Stomach smooth muscle (tissue), 2 donors: ENCODE measurements around the gene SLC44A5.
"Not testable (repeated sequence)": the region's sequence is repeated elsewhere in the genome, so short reads cannot be mapped to it uniquely, and the experiment has no call there.

ENCODE experiments used
- H3K27ac ChIP-seq: one replicate; pipeline ENCODE4 v1.7.0; 2013; ENCODE audit warnings: mild to moderate bottlenecking, low read length, inconsistent platforms
- H3K27me3 ChIP-seq, 2 donors: one replicate each; pipeline ENCODE4 v1.7.0; 2013; ENCODE audit warnings: low read length in 2 of 2; ENCODE audit not compliant: insufficient read depth in 2 of 2, control insufficient read depth in 1 of 2
- H3K36me3 ChIP-seq, 2 donors: one replicate each; pipeline ENCODE4 v1.7.0; 2013; ENCODE audit warnings: low read length in 2 of 2; ENCODE audit not compliant: control insufficient read depth in 2 of 2, insufficient read depth in 2 of 2
- H3K4me1 ChIP-seq: one replicate; pipeline ENCODE4 v1.7.0; 2013; ENCODE audit warnings: low read length; ENCODE audit not compliant: control insufficient read depth, insufficient read depth
- H3K4me3 ChIP-seq, 2 donors: one replicate each; pipeline ENCODE4 v1.7.0; 2013; ENCODE audit warnings: low read length in 2 of 2
- H3K9ac ChIP-seq, 2 donors: one replicate each; pipeline ENCODE4 v1.7.0; 2013; ENCODE audit warnings: low read length in 2 of 2, mild to moderate bottlenecking in 1 of 2
- H3K9me3 ChIP-seq, 2 donors: one replicate each; pipeline ENCODE4 v1.7.0; 2013; ENCODE audit warnings: low read length in 2 of 2; ENCODE audit not compliant: control insufficient read depth in 2 of 2
- donor health status: healthy.
- donor health status: Pancreatic carcinoma.

The SLC44A5 gene

DNA sequence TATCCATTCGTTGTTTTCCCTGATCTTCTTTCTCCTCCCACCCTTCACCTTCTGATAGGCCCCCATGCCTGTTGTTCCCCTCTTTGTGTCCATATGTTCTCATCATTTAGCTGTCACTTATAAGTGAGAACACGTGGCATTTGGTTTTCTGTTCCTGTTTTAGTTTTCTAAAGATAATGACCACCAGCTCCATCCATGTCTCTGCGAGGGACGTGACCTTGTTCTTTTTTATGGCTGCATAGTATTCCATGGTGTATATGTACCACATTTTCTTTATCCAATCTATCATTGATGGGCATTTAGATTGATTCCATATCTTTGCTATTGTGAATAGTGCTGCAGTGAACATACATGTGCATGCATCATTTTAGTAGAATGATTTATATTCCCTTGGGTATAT lies 360.8 kb downstream of the SLC44A5 start:
- not testable (repeated sequence) for H3K9me3 ChIP-seq, H3K36me3 ChIP-seq

DNA sequence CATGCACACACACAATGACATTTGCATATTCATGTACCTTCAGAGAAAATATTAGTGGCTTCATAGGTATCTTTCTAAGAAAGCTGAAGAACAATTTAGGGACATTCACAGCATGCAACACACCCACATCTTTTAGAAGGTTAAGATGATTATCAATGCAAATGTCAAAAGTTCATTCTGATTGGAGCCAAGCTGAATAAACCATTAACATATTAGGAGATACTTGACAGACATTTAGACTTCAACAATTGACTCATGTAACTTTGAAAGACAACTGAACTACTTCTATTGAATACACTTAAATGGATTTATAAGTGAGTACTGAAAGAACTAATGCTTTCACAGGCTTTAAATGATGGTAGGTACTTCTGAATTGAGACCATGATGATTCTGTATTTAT lies 365.7 kb downstream of the SLC44A5 start:
- no peaks in the 10 kb centered on the region for H3K9me3 ChIP-seq
- H3K27ac ChIP-seq = no peak overlapping the region
- no peaks in the 10 kb centered on the region for H3K27me3 ChIP-seq
- H3K9ac ChIP-seq = no peak overlapping the region
- no peaks in the 10 kb centered on the region for H3K4me1 ChIP-seq
- no peaks in the 10 kb centered on the region for H3K36me3 ChIP-seq
- no peak overlapping the region for H3K4me3 ChIP-seq

More for the DNA sequence above, 360.8 kb downstream of the SLC44A5 start:
- H3K4me1 ChIP-seq, H3K9ac ChIP-seq, H3K27me3 ChIP-seq, H3K27ac ChIP-seq, H3K4me3 ChIP-seq: not testable (repeated sequence)

DNA sequence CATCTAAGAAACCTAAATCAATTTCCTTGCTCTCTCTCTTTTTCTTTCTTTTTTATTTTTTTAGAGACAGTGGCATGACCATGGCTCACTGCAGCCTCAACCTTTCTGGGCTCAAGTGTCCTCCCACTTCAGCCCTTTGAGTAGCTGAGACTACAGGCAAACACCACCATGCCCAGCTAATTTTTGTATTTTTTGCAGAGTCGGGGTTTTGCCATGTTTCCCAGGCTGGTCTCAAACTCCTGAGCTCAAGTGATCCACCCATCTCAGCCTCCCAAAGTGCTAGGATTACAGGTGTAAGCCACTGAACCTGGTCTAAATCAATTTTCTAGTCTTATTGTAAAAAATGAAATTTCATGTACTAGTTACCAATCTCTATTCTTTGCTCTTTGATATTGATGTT lies 367.8 kb downstream of the SLC44A5 start:
- no peaks in the 10 kb centered on the region for H3K36me3 ChIP-seq
- H3K27ac ChIP-seq = no peak overlapping the region
- no peaks in the 10 kb centered on the region for H3K9me3 ChIP-seq
- H3K9ac ChIP-seq = no peak overlapping the region
- no peak overlapping the region for H3K4me3 ChIP-seq
- no peaks in the 10 kb centered on the region for H3K27me3 ChIP-seq
- no peaks in the 10 kb centered on the region for H3K4me1 ChIP-seq

DNA sequence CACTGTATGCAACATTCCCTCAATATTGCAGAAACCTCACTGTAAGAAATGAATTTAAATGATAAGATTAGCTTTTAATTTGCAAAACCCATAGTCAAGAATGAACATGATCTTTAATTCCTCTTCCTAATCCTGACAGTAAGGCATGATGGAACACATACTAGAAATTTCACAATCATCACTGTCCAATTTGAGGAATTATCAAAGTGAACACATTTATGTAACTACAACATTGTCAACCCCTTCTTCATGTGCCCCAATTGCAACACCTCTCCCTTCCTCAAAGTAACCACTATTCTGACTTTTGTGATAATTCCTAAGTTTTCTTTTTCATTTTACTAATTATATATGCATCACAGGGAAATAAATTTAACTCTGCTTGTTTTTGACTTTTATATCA lies 373.6 kb downstream of the SLC44A5 start:
- no peaks in the 10 kb centered on the region for H3K9me3 ChIP-seq
- no peaks in the 10 kb centered on the region for H3K4me1 ChIP-seq
- H3K27me3 ChIP-seq = no peaks in the 10 kb centered on the region
- H3K36me3 ChIP-seq = no peaks in the 10 kb centered on the region
- H3K4me3 ChIP-seq = no peak overlapping the region
- H3K27ac ChIP-seq = no peak overlapping the region
- no peak overlapping the region for H3K9ac ChIP-seq

DNA sequence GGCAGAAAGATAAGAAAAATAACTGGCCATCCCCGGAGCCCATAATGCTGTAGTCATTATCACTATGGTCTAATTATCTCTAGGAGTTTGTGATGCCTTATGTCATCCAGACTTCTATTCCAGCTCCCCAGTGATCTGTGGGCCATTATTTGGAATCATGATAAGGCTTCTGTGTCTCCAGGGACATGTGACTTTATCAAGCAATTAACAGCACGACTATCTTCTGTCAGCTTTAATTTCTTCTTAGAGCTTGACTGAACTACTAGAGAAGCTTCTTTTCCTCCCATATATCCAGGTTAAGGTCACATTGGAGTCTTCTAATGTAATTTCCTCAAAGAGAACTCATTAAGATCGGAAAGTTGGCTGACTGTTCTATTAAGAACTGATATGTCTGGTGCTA lies 376.4 kb downstream of the SLC44A5 start:
- H3K4me1 ChIP-seq = no peaks in the 10 kb centered on the region
- H3K36me3 ChIP-seq = no peaks in the 10 kb centered on the region
- no peak overlapping the region for H3K9ac ChIP-seq
- H3K27me3 ChIP-seq = no peaks in the 10 kb centered on the region
- no peaks in the 10 kb centered on the region for H3K9me3 ChIP-seq
- no peak overlapping the region for H3K4me3 ChIP-seq
- H3K27ac ChIP-seq = no peak overlapping the region

DNA sequence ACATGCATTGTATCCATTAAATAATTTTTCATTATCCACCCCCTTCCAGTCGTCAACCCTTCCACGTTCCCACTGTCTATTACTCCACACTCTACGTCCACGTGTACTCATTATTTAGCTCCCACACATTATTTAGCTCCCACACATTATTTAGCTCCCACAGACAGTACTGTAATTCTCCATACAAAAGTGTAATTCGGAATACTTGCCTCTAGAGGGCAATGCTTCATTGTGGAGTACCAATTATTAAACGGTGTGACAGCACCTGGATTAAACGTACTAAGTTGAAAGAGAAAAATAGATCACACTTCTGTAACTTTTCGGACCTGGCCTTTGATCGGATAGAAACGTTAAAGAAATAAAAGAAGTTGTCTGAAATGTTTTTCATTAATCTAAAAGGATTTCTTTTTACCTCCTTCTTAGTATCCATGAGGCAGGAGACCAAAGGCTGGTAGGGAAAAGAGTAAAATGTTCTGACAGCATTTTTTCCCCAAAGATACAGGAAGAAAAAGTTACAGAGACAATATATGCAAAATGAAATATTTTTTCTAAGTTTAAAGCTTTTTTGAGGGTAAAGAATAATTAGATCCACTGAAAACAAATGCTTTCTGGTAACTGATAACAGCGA lies 377.5 kb downstream of the SLC44A5 start:
- H3K4me3 ChIP-seq = no peak overlapping the region
- no peak overlapping the region for H3K27ac ChIP-seq
- no peak overlapping the region for H3K9ac ChIP-seq
- no peaks in the 10 kb centered on the region for H3K36me3 ChIP-seq
- no peaks in the 10 kb centered on the region for H3K4me1 ChIP-seq
- H3K27me3 ChIP-seq = no peaks in the 10 kb centered on the region
- no peaks in the 10 kb centered on the region for H3K9me3 ChIP-seq

DNA sequence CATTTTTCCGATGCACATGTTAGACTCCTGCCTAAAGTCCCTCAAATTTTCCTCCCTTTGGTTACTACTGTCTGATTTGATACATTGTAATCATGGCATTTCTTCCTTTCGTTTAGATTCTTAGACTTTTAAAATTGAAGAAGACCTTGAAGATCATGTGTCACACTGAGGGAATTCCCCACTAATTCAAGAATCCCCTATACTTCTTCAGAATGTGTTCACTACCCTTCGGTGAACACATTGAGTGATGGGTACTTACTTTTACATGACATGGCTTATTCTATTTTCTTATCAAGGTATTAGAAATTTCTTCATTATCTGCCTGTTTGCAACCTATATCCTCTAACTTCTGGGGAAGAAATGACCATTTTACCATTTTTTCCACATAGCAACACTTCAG lies 390.8 kb downstream of the SLC44A5 start:
- H3K9ac ChIP-seq = no peak overlapping the region
- no peaks in the 10 kb centered on the region for H3K9me3 ChIP-seq
- H3K4me3 ChIP-seq = no peak overlapping the region
- no peaks in the 10 kb centered on the region for H3K27me3 ChIP-seq
- H3K36me3 ChIP-seq = no peaks in the 10 kb centered on the region
- H3K27ac ChIP-seq = no peak overlapping the region
- H3K4me1 ChIP-seq = no peaks in the 10 kb centered on the region

DNA sequence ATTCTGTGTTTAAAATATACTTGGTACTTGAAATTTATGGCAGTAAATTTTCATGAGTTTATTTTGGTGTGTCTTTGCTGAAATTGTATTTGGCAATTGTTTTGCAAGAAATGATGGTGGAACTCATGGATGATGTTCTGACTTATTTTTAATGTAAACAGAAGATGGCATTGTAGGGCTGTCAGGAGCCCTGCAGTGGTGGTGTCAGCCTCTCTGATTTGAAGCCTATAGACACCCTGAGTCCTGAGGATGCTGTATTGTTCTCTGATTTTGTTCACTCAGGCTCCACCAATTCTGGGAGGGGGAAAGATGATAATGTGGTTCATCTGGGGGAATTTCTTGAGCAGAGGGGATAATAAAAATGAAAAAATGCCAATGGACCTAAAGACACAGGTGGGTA lies 396.9 kb downstream of the SLC44A5 start:
- no peak overlapping the region for H3K9ac ChIP-seq
- no peaks in the 10 kb centered on the region for H3K36me3 ChIP-seq
- H3K27me3 ChIP-seq = no peaks in the 10 kb centered on the region
- no peak overlapping the region for H3K4me3 ChIP-seq
- no peaks in the 10 kb centered on the region for H3K4me1 ChIP-seq
- no peak overlapping the region for H3K27ac ChIP-seq
- no peaks in the 10 kb centered on the region for H3K9me3 ChIP-seq

DNA sequence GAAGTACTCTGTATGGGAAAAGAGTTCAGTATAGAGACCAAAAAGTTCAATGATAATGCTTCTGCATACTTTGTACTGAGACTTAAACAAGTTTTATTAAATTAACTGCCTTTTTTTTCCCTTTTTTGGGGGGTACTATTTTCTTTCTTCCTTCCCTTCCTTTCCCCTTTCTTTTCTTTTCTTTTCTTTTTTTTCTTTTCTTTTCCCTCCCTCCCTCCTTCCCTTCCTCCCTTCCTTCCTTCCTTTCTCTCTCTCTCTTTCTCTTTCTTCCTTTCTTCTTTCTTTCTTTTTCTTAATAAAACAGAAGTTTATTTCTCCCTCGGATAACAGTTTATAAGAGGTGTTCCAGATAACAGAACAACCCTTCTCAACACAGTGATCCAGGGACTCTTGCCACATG lies 399.3 kb downstream of the SLC44A5 start:
- H3K9ac ChIP-seq = no peak overlapping the region
- no peaks in the 10 kb centered on the region for H3K27me3 ChIP-seq
- H3K4me3 ChIP-seq = no peak overlapping the region
- no peaks in the 10 kb centered on the region for H3K4me1 ChIP-seq
- no peaks in the 10 kb centered on the region for H3K9me3 ChIP-seq
- no peaks in the 10 kb centered on the region for H3K36me3 ChIP-seq
- no peak overlapping the region for H3K27ac ChIP-seq

DNA sequence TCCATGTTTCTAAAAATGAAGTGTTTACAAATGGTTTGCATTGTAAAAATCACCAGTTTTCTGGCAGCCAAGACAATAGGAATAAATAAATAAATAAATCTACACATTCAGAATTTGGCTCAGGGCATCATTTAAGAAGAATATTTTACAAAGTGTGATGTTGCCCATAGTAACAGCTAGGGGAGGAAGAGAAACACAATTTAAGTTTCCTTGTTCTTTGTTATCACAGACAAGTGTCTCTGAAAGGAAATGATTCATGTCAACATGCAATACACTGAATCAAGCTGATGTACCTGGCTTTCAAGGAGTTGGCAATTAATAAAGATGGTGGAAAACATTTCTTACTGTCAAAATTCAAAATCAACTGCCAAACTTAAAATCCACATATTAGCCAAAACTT lies 402.1 kb downstream of the SLC44A5 start:
- Histone ChIP-seq H3K27me3 (no peaks in the 10 kb centered on the region), H3K4me3 (no peak overlapping the region), H3K9ac (no peak overlapping the region), H3K36me3 (no peaks in the 10 kb centered on the region), H3K27ac (no peak overlapping the region), H3K9me3 (no peaks in the 10 kb centered on the region), H3K4me1 (no peaks in the 10 kb centered on the region)

DNA sequence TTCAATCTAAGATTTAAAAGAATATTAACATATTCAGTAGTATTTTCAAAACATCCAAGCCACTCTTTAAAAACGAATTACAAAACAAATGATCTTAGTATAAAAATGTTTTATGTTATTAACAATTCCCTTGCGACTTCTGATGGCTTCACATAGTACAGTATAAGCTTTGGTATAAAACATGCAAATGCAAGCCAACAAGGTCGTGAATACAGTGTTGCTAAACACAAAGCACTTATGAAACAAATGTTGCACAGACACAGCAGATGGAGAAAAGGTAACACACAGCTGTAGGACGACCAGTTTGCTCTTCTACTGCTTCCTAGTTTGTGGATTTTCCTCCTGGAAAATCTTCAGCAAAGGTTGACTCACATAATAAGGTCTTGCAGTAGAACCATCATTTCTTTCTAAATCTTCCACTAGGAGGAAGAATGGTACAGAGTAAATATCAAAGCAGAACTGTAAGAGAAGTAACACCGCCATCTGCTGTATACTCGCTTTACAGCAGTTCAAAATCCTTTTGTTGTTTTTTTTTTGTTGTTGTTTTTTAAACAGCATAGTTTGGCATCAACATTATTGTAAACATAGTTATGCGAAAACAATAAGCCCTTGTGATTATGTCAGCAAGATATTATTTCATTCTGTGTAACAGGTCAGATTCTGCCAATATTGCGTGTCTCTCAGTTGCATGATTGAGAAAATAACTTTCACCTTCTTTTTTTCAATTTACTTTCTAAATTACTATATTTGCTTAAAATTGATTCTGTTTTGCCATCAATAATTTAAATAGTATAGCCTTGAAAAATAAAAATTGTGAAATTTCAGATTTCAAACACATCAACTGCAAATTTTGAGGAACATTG lies 407.3 kb downstream of the SLC44A5 start:
- no peaks in the 10 kb centered on the region for H3K9me3 ChIP-seq
- H3K4me3 ChIP-seq = no peak overlapping the region
- no peak overlapping the region for H3K27ac ChIP-seq
- no peaks in the 10 kb centered on the region for H3K4me1 ChIP-seq
- H3K36me3 ChIP-seq = no peaks in the 10 kb centered on the region
- no peaks in the 10 kb centered on the region for H3K27me3 ChIP-seq
- H3K9ac ChIP-seq = no peak overlapping the region
